ENCODE measurements around the gene RABAC1. TPM values are rescaled to one million over a fixed set of nuclear protein-coding genes. Genes with fewer than 3 reads are reported as not detected.
"Not testable (repeated sequence)": the region's sequence is repeated elsewhere in the genome, so short reads cannot be mapped to it uniquely, and the experiment has no call there.

Gene RABAC1
- total RNA-seq, 1 donor: 44.6 TPM

DNA sequence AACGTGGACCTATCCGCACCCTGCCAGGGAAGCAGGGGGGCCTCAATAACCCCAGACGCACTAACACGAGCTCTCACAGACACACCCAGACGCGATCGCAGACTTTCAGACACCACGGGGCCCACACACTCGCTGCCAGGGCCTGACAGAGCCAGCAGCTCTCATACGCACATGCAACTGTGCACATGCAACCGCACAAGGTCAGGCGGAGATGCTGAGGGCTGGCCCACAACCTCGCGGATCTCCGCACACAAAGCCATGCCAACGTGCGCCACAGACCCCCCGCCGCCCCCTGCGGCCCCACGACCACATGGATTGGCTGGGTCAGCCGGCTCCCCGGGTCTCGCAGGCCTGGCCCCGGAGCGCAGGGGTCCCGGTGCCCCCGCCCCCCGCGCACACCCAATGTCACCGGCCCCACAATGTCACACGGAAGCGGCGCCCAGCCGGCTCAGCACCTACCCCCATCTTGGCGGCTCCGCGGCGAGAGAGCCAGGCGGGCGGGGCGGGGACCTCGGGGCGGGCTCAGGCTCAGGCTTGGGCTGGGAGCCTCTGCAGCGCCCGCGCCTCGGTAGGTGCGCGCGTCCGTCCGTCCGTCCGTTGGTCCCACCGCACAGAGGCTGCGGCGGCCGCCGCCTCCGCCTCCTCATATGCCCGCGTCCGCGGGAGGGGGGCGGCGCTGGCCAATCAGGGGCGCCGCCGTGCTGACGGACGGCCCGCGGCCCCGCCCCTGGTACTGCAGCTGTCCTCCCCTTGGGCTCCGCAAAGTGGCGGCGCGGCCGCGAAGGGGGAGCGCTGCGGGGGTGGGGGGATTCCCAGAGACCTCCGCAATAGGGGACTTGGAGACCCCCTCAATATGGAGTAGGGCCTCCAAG lies 34.7 kb upstream of the RABAC1 start, which contains the start of gene ATP1A3:
TSS of gene ATP1A3 (minus strand) at position 619 of the 872 bp plus-strand sequence. CDS start at position 465, 154 bp downstream.
- Histone ChIP-seq H3K4me1 (ENCODE audit: insufficient read depth, low read length) (peaks cover 16% of the 10 kb centered on the region), H3K27me3 (ENCODE audit: insufficient read depth, low read length) (peaks cover 30% of the 10 kb centered on the region), H3K4me3 (ENCODE audit: low read length) (peak within 1 kb of the TSS; percentile 36), H3K9me3 (ENCODE audit: low read depth, low read length) (no peaks in the 10 kb centered on the region)

DNA sequence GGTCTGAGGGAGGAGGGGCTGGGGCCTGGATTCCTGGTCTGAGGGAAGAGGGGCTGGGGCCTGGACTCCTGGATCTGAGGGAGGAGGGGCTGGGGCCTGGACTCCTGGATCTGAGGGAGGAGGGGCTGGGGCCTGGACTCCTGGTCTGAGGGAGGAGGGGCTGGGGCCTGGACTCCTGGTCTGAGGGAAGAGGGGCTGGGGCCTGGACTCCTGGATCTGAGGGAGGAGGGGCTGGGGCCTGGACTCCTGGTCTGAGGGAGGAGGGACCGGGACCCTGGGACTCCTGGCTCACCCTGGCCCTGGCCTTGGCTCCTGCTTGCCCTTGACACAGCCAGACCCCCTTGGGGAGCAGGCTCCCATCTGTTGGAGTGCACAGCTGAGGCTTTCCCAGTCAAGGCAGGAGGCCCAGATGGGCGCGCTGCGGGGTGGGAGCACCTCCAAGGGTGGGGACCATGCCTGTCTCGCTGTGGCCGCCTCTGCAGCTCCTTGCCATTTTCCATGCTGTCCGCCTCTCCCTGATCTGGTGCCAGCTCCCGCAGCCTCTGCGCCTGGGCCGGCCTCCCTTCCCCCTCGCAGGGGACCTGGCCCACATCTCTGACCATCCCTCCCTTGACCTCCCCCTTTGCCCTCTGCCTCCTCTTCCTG lies 32.9 kb upstream of the RABAC1 start:
- H3K4me3 ChIP-seq (ENCODE audit: low read length); H3K9me3 ChIP-seq (ENCODE audit: low read depth, low read length); H3K4me1 ChIP-seq (ENCODE audit: insufficient read depth, low read length): not testable (repeated sequence)
- peaks cover 20% of the 10 kb centered on the region for H3K27me3 ChIP-seq (ENCODE audit: insufficient read depth, low read length)

GRCh38 chr19:41991025-41991424 lies 31.9 kb upstream of the RABAC1 start:
- no peak overlapping the region for H3K4me3 ChIP-seq (ENCODE audit: low read length)
- H3K4me1 ChIP-seq (ENCODE audit: insufficient read depth, low read length): peaks cover 7% of the 10 kb centered on the region
- H3K9me3 ChIP-seq (ENCODE audit: low read depth, low read length): no peaks in the 10 kb centered on the region
- H3K27me3 ChIP-seq (ENCODE audit: insufficient read depth, low read length): peaks cover 9% of the 10 kb centered on the region

GRCh38 chr19:41990615-41991014 lies 31.5 kb upstream of the RABAC1 start:
- Histone ChIP-seq H3K4me3 (ENCODE audit: low read length) (no peak overlapping the region), H3K4me1 (ENCODE audit: insufficient read depth, low read length) (peaks cover 7% of the 10 kb centered on the region), H3K27me3 (ENCODE audit: insufficient read depth, low read length) (peaks cover 6% of the 10 kb centered on the region), H3K9me3 (ENCODE audit: low read depth, low read length) (no peaks in the 10 kb centered on the region)

DNA sequence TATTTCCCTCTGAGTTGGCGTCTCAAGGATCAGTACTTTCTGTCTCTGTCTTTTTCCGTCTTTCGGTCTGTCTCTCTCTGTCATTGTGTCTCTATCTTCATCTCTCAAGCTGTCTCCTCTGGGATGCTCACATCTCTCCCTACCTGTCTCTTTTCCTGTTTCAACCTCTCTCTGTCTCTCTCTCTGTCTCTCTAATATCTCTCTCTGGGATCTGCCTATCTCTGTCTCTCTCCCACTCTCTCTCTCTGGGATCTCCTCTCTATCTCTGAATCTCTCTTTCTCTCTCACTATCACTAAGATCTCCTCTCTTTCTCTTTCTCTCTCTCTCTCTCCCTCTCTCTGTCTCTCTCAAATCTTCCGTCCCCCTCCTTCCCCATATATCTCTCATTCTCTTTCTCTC lies 30.9 kb upstream of the RABAC1 start:
- Histone ChIP-seq H3K4me3 (ENCODE audit: low read length) (no peak overlapping the region), H3K27me3 (ENCODE audit: insufficient read depth, low read length) (peaks cover 5% of the 10 kb centered on the region), H3K9me3 (ENCODE audit: low read depth, low read length) (no peaks in the 10 kb centered on the region), H3K4me1 (ENCODE audit: insufficient read depth, low read length) (peaks cover 7% of the 10 kb centered on the region)

GRCh38 chr19:41988947-41989346 lies 29.8 kb upstream of the RABAC1 start:
- peaks cover 7% of the 10 kb centered on the region for H3K4me1 ChIP-seq (ENCODE audit: insufficient read depth, low read length)
- H3K27me3 ChIP-seq (ENCODE audit: insufficient read depth, low read length): no peaks in the 10 kb centered on the region
- no peak overlapping the region for H3K4me3 ChIP-seq (ENCODE audit: low read length)
- H3K9me3 ChIP-seq (ENCODE audit: low read depth, low read length): no peaks in the 10 kb centered on the region

DNA sequence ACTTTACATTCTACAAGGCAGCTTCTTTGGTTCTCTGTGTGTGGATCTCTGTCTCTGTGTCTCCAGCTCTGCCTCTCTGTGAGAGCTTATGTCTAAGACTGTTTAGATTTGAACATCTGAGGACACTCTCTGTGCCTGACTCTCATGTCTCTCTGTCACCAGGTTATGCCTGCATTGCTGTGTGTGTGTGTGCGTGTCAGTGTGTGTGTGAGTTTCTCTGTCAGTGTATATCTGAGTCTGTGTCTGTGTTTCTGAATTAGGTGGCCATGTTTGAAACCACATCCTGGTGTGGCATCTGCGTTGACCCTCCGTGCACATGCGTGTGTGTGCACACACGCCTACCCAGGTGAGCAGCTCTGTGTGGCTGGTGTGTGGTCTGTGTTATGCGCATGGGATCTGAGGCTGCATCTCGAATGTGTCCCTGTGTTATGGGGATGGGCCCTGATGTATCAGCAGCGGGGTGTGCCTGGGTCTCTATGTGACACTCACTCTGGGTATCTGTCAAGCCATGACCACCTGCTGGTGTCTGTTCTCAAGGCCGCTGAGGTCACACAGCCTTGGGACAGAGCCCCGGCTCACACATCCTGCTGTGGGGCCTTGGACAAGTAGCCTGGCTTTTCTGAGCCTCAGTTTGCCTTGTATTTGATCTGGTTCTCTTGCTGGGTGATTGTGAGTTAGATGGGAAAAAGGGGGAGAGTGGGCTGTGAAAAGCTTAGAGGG lies 28.2 kb upstream of the RABAC1 start:
- H3K9me3 ChIP-seq (ENCODE audit: low read depth, low read length): no peaks in the 10 kb centered on the region
- no peaks in the 10 kb centered on the region for H3K4me1 ChIP-seq (ENCODE audit: insufficient read depth, low read length)
- H3K27me3 ChIP-seq (ENCODE audit: insufficient read depth, low read length): no peaks in the 10 kb centered on the region
- no peak overlapping the region for H3K4me3 ChIP-seq (ENCODE audit: low read length)

- Histone ChIP-seq H3K4me1 (ENCODE audit: insufficient read depth, low read length) (no peaks in the 10 kb centered on the region), H3K27me3 (ENCODE audit: insufficient read depth, low read length) (no peaks in the 10 kb centered on the region), H3K9me3 (ENCODE audit: low read depth, low read length) (no peaks in the 10 kb centered on the region), H3K4me3 (ENCODE audit: low read length) (no peak overlapping the region)
These were observed 25.8 kb upstream of the RABAC1 start for GRCh38 chr19:41984961-41985360.

DNA sequence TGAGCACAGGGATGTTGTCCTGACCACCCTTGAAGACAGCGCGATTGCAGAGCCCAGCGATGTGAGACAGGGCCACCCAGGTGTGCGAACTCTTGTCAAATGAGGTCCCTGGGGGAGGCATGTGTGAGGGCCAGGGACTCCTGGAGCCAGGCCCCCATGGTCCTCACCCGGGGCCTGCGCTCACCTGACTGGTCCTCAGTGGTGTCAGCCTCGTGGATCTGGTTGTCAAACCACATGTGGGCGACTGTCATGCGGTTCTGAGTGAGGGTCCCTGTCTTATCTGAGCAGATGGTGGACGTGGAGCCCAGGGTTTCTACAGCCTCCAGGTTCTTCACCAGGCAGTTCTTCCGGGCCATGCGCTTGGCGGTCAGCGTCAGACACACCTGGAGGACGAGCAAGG lies 22.6 kb upstream of the RABAC1 start:
- Histone ChIP-seq H3K4me3 (ENCODE audit: low read length) (no peak overlapping the region), H3K9me3 (ENCODE audit: low read depth, low read length) (no peaks in the 10 kb centered on the region), H3K4me1 (ENCODE audit: insufficient read depth, low read length) (no peaks in the 10 kb centered on the region)

GRCh38 chr19:41978470-41978869 lies 19.3 kb upstream of the RABAC1 start:
- no peaks in the 10 kb centered on the region for H3K27me3 ChIP-seq (ENCODE audit: insufficient read depth, low read length)
- H3K9me3 ChIP-seq (ENCODE audit: low read depth, low read length): no peaks in the 10 kb centered on the region
- H3K4me3 ChIP-seq (ENCODE audit: low read length): no peak overlapping the region
- H3K4me1 ChIP-seq (ENCODE audit: insufficient read depth, low read length): no peaks in the 10 kb centered on the region

More for the DNA sequence above, 22.6 kb upstream of the RABAC1 start:
- no peaks in the 10 kb centered on the region for H3K27me3 ChIP-seq (ENCODE audit: insufficient read depth, low read length)

DNA sequence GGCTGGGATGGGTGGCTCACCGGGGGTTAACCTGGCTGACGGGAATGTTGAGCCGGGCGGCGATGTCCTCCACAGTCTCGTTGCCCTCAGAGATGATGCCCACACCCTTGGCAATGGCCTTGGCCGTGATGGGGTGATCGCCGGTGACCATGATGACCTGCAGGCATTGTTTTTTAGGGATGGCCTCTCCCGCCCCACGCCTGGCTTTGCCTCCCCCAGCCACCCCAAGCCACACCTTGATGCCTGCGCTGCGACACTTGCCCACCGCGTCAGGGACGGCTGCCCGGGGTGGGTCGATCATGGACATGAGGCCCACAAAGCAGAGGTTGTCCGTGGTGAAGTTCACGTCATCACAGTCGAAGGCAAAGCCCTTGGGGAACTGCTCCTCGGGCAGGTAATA lies 18.8 kb upstream of the RABAC1 start:
- H3K4me1 ChIP-seq (ENCODE audit: insufficient read depth, low read length): no peaks in the 10 kb centered on the region
- H3K4me3 ChIP-seq (ENCODE audit: low read length): no peak overlapping the region
- no peaks in the 10 kb centered on the region for H3K9me3 ChIP-seq (ENCODE audit: low read depth, low read length)
- H3K27me3 ChIP-seq (ENCODE audit: insufficient read depth, low read length): no peaks in the 10 kb centered on the region

GRCh38 chr19:41974652-41975051 lies 15.5 kb upstream of the RABAC1 start:
- Histone ChIP-seq H3K4me1 (ENCODE audit: insufficient read depth, low read length) (no peaks in the 10 kb centered on the region), H3K9me3 (ENCODE audit: low read depth, low read length) (no peaks in the 10 kb centered on the region), H3K4me3 (ENCODE audit: low read length) (no peak overlapping the region), H3K27me3 (ENCODE audit: insufficient read depth, low read length) (no peaks in the 10 kb centered on the region)

DNA sequence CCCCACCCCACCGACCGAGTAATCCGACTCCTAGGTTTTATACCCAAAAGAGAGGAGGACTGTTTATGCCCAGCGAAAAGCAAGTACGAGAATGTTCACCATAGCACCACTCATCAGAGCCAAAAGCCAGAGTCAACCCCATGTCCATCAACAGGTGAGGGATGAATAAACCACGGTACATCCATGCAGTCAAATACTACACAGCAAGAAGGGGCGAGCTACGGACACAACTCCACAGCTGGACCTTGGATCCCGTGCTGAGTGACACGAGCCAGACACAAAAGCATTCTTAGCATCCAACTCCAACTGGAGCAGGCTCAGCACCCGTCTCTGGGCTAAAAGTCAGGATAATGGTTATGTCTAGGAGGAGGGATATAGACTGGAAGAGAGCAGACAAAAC lies 12.2 kb upstream of the RABAC1 start:
- no peak overlapping the region for H3K4me3 ChIP-seq (ENCODE audit: low read length)
- H3K4me1 ChIP-seq (ENCODE audit: insufficient read depth, low read length): peaks cover 7% of the 10 kb centered on the region
- H3K27me3 ChIP-seq (ENCODE audit: insufficient read depth, low read length): no peaks in the 10 kb centered on the region
- H3K9me3 ChIP-seq (ENCODE audit: low read depth, low read length): no peaks in the 10 kb centered on the region

DNA sequence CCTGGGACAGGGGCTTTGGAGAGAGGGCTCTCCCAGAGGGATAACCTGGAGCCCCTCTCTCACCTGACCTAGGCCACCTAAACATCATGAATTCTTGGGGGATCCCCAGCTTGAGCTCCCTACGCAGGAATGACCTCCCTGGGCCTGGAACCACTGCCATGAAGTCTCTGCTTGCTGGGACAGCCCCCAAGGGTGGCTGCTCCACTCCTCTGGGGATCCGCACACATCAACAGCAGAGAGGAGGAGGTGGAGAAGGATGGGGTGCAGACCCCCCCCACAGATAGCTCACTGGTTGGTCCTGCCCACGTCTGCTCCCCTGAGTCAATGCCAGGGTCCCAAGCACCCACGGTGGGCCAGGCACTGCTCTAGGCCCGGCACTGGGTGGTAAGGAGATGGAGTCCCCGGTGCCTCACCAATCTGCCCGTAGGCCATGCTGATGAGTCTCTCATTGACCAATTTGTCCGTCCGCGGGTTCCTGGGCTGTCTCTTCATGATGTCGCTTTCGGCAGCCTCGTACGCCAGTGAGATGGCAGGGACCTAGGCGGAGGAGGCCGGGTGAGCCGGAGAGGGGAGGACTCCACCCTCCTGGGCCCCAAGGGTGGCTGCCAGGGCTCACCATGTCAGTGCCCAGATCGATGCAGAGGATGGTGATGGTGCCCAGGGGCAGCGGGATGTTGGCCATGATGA lies 10.8 kb upstream of the RABAC1 start:
- Histone ChIP-seq H3K4me1 (ENCODE audit: insufficient read depth, low read length) (peaks cover 7% of the 10 kb centered on the region), H3K4me3 (ENCODE audit: low read length) (no peak overlapping the region), H3K27me3 (ENCODE audit: insufficient read depth, low read length) (no peaks in the 10 kb centered on the region), H3K9me3 (ENCODE audit: low read depth, low read length) (no peaks in the 10 kb centered on the region)

Measured in mononuclear cell (primary cell).